ENCODE results near the gene PARP2.
"Not testable (repeated sequence)": the region's sequence is repeated elsewhere in the genome, so short reads cannot be mapped to it uniquely, and the experiment has no call there.

The PARP2 gene

GRCh38 chr14:20346713-20347112, 3.3 kb downstream of the PARP2 start:
- no peak for DNase-seq

- no peak for DNase-seq
Observed at GRCh38 chr14:20347747-20348146, 4.3 kb downstream of the PARP2 start.

GRCh38 chr14:20350282-20350681, 6.8 kb downstream of the PARP2 start:
- no peak for DNase-seq

- DNase-seq, result no peak
Observed at GRCh38 chr14:20350860-20351259, 7.4 kb downstream of the PARP2 start.

- no peak for DNase-seq
Observed at GRCh38 chr14:20356422-20356821, 13.0 kb downstream of the PARP2 start.

GRCh38 chr14:20358474-20358873, 15.0 kb downstream of the PARP2 start:
- not testable (repeated sequence) for DNase-seq

GRCh38 chr14:20365928-20366327, 22.5 kb downstream of the PARP2 start:
- no peak for DNase-seq

- DNase-seq, result no peak
Observed at GRCh38 chr14:20372796-20373195, 29.4 kb downstream of the PARP2 start.

GRCh38 chr14:20375471-20375870, 32.0 kb downstream of the PARP2 start:
- DNase-seq, result no peak

GRCh38 chr14:20376071-20376588, 32.7 kb downstream of the PARP2 start:
- no peak for DNase-seq

GRCh38 chr14:20377171-20377570, 33.7 kb downstream of the PARP2 start:
- DNase-seq, result no peak

GRCh38 chr14:20379743-20380142, 36.3 kb downstream of the PARP2 start:
- no peak for DNase-seq

GRCh38 chr14:20380681-20381080, 37.2 kb downstream of the PARP2 start:
- DNase-seq, result no peak

GRCh38 chr14:20381341-20381740, 37.9 kb downstream of the PARP2 start:
- no peak for DNase-seq

GRCh38 chr14:20382526-20382925, 39.1 kb downstream of the PARP2 start:
- no peak for DNase-seq

- DNase-seq, result no peak
Observed at GRCh38 chr14:20383032-20383431, 39.6 kb downstream of the PARP2 start.

GRCh38 chr14:20383636-20384035, 40.2 kb downstream of the PARP2 start:
- DNase-seq, result no peak

- DNase-seq, result no peak
Observed at GRCh38 chr14:20384321-20384720, 40.9 kb downstream of the PARP2 start.

- no peak for DNase-seq
Observed at GRCh38 chr14:20384886-20385285, 41.5 kb downstream of the PARP2 start.

GRCh38 chr14:20386276-20386855, 42.9 kb downstream of the PARP2 start:
- no peak for DNase-seq

- DNase-seq, result no peak
Observed at GRCh38 chr14:20387576-20387975, 44.1 kb downstream of the PARP2 start.

GRCh38 chr14:20388159-20388558, 44.7 kb downstream of the PARP2 start:
- no peak for DNase-seq

- no peak for DNase-seq
Observed at GRCh38 chr14:20391505-20391904, 48.1 kb downstream of the PARP2 start.

- no peak for DNase-seq
Observed at GRCh38 chr14:20397511-20397910, 54.1 kb downstream of the PARP2 start.

GRCh38 chr14:20400589-20400964, 57.1 kb downstream of the PARP2 start:
- DNase-seq, result no peak

Data from NCI-H187 (cell line).